Left lung (tissue), 10 donors: Measurements from ENCODE around the gene ZC3H8. TPM values are rescaled to one million over a fixed set of nuclear protein-coding genes. Genes with fewer than 3 reads are reported as not detected.

Source experiments
- ATAC-seq: fragments of 200-7000 bp; cut with Tn5 transposase; one replicate; pipeline ENCODE4 v1.9.1; 2020; ENCODE audit warnings: moderate library complexity
- DNase-seq, 4 donors: peaks; one replicate each; pipeline ENCODE4 v3.0.0-alpha.2; 2013 to 2020
- H3K27ac ChIP-seq, 2 donors: fragments of 200-600 bp; sonication (generic) in 1 of 2; one replicate each; pipeline versions ENCODE4 v1.5.0 to v1.8.0; 2020 to 2021
- H3K27me3 ChIP-seq, 2 donors: fragments of 200-600 bp; sonication (generic) in 1 of 2; one replicate each; pipeline versions ENCODE4 v1.5.0 to v1.8.0; 2020 to 2021
- H3K36me3 ChIP-seq, 2 donors: fragments of 200-600 bp; sonication (generic) in 1 of 2; one replicate each; pipeline versions ENCODE4 v1.5.0 to v1.8.0; 2020 to 2021
- H3K4me1 ChIP-seq, 2 donors: fragments of 200-600 bp; one replicate each; pipeline ENCODE4 v1.8.0; 2021
- H3K4me3 ChIP-seq, 2 donors: fragments of 200-600 bp; sonication (generic) in 1 of 2; one replicate each; pipeline versions ENCODE4 v1.5.0 to v1.8.0; 2020 to 2021; ENCODE audit warnings: mild to moderate bottlenecking in 1 of 2
- H3K9me3 ChIP-seq, 2 donors: fragments of 200-600 bp; sonication (generic) in 1 of 2; one replicate each; pipeline versions ENCODE4 v1.5.0 to v1.8.0; 2020 to 2021
- CTCF ChIP-seq, 2 donors: fragments of 200-600 bp; sonication (generic) in 1 of 2; IDR thresholded peaks; one replicate each; pipeline versions ENCODE4 v1.5.0 to v1.8.0; 2021; ENCODE audit warnings: antibody characterized with exemption in 2 of 2
- intact Hi-C, 2 donors: fragments of 100-400 bp; cut with DNase I; formaldehyde crosslinking; loops; one replicate each; pipeline versions ENCODE4 v1.11.2 to v1.14.2; 2022
- polyA plus RNA-seq, 6 donors: library from polyadenylated mRNA; unstranded; fragments of 120-200 nt; gene quantifications; one replicate each; pipeline ENCODE4 v1.2.1, GENCODE V29; 2013; ENCODE audit not compliant: insufficient read length in 6 of 6
- total RNA-seq, 2 donors: library from RNA; stranded (reverse); fragmentation: NEBNext Ultra II Directional; extraction: Animal tissue kit (Norgen Biotek cat#: 25700); gene quantifications; one replicate each; pipeline ENCODE4 v1.2.1, GENCODE V29; 2021
- donor health status: DM: no; HTN: yes; CAD: no.
- donor health status: DM: no; HTN: no; CAD: no.

Gene ZC3H8
- total and polyA plus RNA-seq, 8 donors: 4.5 to 29.4 (median 21.4) TPM

- Histone ChIP-seq H3K9me3 (no peaks in the 10 kb centered on the region), H3K27me3 (peaks cover 0 to 2% of the 10 kb centered on the region in 2 donors), H3K4me3 (no peak overlapping the region), H3K4me1 (no peaks in the 10 kb centered on the region), H3K27ac (no peak overlapping the region), H3K36me3 (no peaks in the 10 kb centered on the region)
- DNase-seq: no peak
- no peak for TF ChIP-seq CTCF (IDR thresholded peaks at IDR 0.05)
- no peak for ATAC-seq
- intact Hi-C loops: no loop called here
Measured at GRCh38 chr2:112173646-112174319, 81.1 kb downstream of the ZC3H8 start.

GRCh38 chr2:112170495-112170894 is 84.3 kb downstream of the ZC3H8 start:
- Histone ChIP-seq H3K4me3 (no peak overlapping the region), H3K36me3 (no peaks in the 10 kb centered on the region), H3K27ac (no peak overlapping the region), H3K4me1 (no peaks in the 10 kb centered on the region), H3K27me3 (no peaks in the 10 kb centered on the region), H3K9me3 (no peaks in the 10 kb centered on the region)
- no peak for DNase-seq
- intact Hi-C loops: no loop called here
- no peak for ATAC-seq
- no peak for TF ChIP-seq CTCF (IDR thresholded peaks at IDR 0.05)

- no peaks in the 10 kb centered on the region for H3K27me3 ChIP-seq
- no peaks in the 10 kb centered on the region for H3K9me3 ChIP-seq
- no peaks in the 10 kb centered on the region for H3K4me1 ChIP-seq
- TF ChIP-seq CTCF (IDR thresholded peaks at IDR 0.05): no peak
- H3K4me3 ChIP-seq: no peak overlapping the region
- ATAC-seq (no peak), DNase-seq (no peak)
- no peak overlapping the region for H3K27ac ChIP-seq
- no peaks in the 10 kb centered on the region for H3K36me3 ChIP-seq
- intact Hi-C loops: no loop called here
Measured at GRCh38 chr2:112168422-112169124, 86.3 kb downstream of the ZC3H8 start.

GRCh38 chr2:112166806-112167499 is 87.9 kb downstream of the ZC3H8 start:
- Histone ChIP-seq H3K4me1 (no peaks in the 10 kb centered on the region), H3K36me3 (no peaks in the 10 kb centered on the region), H3K27ac (no peak overlapping the region), H3K9me3 (no peaks in the 10 kb centered on the region), H3K4me3 (no peak overlapping the region), H3K27me3 (no peaks in the 10 kb centered on the region)
- DNase-seq (no peak), ATAC-seq (no peak)
- intact Hi-C loops: no loop called here
- TF ChIP-seq CTCF (IDR thresholded peaks at IDR 0.05): no peak

GRCh38 chr2:112165296-112165695 is 89.5 kb downstream of the ZC3H8 start:
- intact Hi-C loops: no loop called here
- H3K4me3 ChIP-seq: no peak overlapping the region
- H3K9me3 ChIP-seq: no peaks in the 10 kb centered on the region
- DNase-seq (no peak), ATAC-seq (no peak)
- H3K36me3 ChIP-seq: no peaks in the 10 kb centered on the region
- no peak overlapping the region for H3K27ac ChIP-seq
- TF ChIP-seq CTCF (IDR thresholded peaks at IDR 0.05): no peak
- H3K4me1 ChIP-seq: no peaks in the 10 kb centered on the region
- H3K27me3 ChIP-seq: no peaks in the 10 kb centered on the region
